Measurements from ENCODE around the gene GALNT9. TPM values are rescaled to one million over a fixed set of nuclear protein-coding genes. Genes with fewer than 3 reads are reported as not detected.

GALNT9 gene
- total RNA-seq, 2 experiments from 2014 or later: not detected

GRCh38 chr12:132343294-132344004, 14.1 kb upstream of the GALNT9 start:
- POLR2A ChIA-PET: no interaction called here
- peaks cover 2% of the 10 kb centered on the region for H3K27me3 Mint-ChIP-seq
- no peak overlapping the region for H3K27ac Mint-ChIP-seq
- no peaks in the 10 kb centered on the region for H3K4me1 Mint-ChIP-seq
- peaks cover 7% of the 10 kb centered on the region for H3K9me3 Mint-ChIP-seq
- no peak for DNase-seq
- CTCF ChIA-PET: no interaction called here
- H3K36me3 Mint-ChIP-seq (ENCODE audit: low read depth): no peaks in the 10 kb centered on the region
- H3K4me3 Mint-ChIP-seq: no peak overlapping the region

DNA sequence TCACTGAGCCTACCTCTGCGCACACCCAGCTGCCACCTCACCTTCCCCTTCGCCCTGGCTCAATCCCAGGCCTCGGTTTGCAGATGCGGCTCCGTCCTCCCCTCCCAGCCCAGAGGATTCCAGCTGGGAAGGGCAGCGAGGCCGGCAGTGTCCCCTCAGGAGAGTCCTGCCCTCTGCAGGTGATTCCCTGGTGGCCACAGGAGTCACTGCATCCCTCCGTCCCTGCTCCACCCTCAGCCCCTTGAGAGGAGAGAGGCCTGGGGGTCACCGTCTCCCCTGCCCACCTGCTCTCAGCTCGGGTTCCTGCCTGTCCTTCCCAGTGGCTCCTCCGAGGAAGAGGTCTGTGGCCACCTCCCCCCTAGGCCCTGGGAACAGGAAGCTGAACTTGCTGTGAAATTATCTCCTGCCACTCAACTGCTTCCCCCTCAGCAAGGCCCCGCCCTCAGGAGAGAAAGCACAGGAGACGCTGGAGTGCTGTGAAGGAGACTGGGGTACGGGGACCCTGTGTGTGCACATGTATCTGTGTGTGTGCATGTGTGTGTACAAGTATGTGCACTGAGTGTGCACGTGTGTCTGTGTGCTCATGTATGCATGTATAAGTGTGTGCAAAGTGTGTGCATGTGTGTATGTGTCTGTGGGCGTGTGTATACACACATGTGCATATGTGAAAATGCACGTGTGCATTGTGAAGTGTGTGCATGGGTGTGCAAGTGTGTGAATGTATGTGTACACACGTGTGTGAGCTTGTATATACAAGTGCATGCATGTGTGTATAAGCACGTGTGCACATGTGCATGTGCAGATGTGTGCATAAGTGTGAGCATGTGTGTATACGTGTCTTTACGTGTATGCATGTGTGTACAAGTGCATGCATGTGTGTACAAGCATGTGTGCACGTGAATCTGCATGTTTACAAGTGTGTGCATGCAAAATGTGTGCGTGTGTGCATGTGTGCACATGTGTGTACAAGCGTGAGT, 13.2 kb upstream of the GALNT9 start:
- Mint-ChIP-seq H3K4me3 (no peak overlapping the region), H3K4me1 (no peaks in the 10 kb centered on the region), H3K36me3 (ENCODE audit: low read depth) (no peaks in the 10 kb centered on the region), H3K27ac (no peak overlapping the region), H3K9me3 (peaks cover 7% of the 10 kb centered on the region), H3K27me3 (peaks cover 2% of the 10 kb centered on the region)
- DNase-seq: no peak
- CTCF ChIA-PET: no interaction called here
- POLR2A ChIA-PET: no interaction called here

DNA sequence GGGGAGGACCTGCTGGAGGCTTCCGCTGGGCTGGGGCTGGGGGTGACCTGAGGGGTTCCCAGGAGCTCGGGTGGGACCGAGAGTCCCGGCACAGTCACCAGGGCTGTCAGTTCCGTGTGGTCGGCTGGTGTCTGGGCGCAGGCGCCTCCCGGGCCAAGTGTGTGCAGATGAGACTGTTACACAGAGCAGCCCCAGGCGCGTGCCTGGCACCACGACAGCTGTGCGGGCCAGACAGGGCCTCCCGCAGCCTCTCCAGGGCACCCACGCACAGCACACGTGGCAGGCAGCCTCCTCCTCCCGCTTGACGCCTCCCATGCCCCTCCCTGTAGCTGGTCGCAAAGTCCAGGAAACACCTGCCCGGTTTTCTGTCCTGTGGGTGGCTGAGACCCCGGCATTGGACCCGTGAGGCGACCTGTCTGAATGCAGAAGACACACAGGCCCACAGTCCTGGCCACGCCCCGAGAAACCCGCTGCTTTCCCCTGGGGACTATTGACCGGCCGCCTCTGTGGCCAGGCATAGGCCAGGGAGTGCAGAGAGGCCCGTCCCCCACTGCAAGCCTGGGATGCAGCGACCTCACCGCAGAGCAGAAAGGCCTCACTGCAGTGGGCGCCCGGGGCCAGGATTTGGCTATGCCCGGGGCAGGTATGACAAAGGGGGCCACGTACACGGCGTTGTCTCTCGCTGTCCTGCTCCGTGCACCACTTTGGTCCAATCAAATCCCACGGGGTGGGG, 12.1 kb upstream of the GALNT9 start:
- no peak for DNase-seq
- peaks cover 7% of the 10 kb centered on the region for H3K9me3 Mint-ChIP-seq
- peaks cover 2% of the 10 kb centered on the region for H3K27me3 Mint-ChIP-seq
- H3K36me3 Mint-ChIP-seq (ENCODE audit: low read depth): no peaks in the 10 kb centered on the region
- CTCF ChIA-PET: no interaction called here
- H3K4me1 Mint-ChIP-seq: no peaks in the 10 kb centered on the region
- H3K27ac Mint-ChIP-seq: no peak overlapping the region
- H3K4me3 Mint-ChIP-seq: no peak overlapping the region
- POLR2A ChIA-PET: no interaction called here

GRCh38 chr12:132340266-132341035, 11.1 kb upstream of the GALNT9 start:
- Mint-ChIP-seq H3K4me1 (no peaks in the 10 kb centered on the region), H3K27ac (no peak overlapping the region), H3K36me3 (ENCODE audit: low read depth) (no peaks in the 10 kb centered on the region), H3K4me3 (no peak overlapping the region), H3K9me3 (peaks cover 9% of the 10 kb centered on the region), H3K27me3 (peaks cover 2% of the 10 kb centered on the region)
- CTCF ChIA-PET: no interaction called here
- POLR2A ChIA-PET: no interaction called here
- DNase-seq: no peak

GRCh38 chr12:132339856-132340255, 10.5 kb upstream of the GALNT9 start:
- Mint-ChIP-seq H3K4me3 (no peak overlapping the region), H3K4me1 (no peaks in the 10 kb centered on the region), H3K27me3 (peaks cover 2% of the 10 kb centered on the region), H3K36me3 (ENCODE audit: low read depth) (no peaks in the 10 kb centered on the region), H3K27ac (no peak overlapping the region), H3K9me3 (peaks cover 15% of the 10 kb centered on the region)
- CTCF ChIA-PET: no interaction called here
- DNase-seq: no peak
- POLR2A ChIA-PET: no interaction called here

DNA sequence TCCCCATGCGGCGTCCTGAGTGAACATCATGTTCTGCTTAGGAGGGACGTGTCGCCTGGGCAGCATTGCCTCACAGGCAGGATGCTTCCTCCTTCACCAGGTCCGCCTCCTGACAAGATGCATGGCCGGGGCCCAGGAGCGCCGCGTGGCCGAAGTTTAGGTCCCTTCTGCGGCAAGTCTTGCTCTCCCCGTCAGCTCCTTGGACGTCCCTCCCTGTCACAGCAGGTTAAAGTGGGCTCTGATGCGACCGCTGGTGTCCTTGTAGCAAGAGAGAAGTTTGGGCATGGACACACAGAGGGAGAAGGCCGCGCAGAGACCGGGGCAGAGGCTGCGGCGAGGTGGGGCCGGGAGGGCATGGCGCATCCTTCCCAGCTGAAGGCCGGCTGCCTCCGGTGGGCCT, 9.4 kb upstream of the GALNT9 start:
- Mint-ChIP-seq H3K36me3 (ENCODE audit: low read depth) (no peaks in the 10 kb centered on the region), H3K4me3 (no peak overlapping the region), H3K27ac (no peak overlapping the region), H3K4me1 (no peaks in the 10 kb centered on the region), H3K27me3 (peaks cover 2% of the 10 kb centered on the region), H3K9me3 (peaks cover 16% of the 10 kb centered on the region)
- ChIA-PET CTCF (no interaction called here), POLR2A (no interaction called here)
- DNase-seq: no peak

DNA sequence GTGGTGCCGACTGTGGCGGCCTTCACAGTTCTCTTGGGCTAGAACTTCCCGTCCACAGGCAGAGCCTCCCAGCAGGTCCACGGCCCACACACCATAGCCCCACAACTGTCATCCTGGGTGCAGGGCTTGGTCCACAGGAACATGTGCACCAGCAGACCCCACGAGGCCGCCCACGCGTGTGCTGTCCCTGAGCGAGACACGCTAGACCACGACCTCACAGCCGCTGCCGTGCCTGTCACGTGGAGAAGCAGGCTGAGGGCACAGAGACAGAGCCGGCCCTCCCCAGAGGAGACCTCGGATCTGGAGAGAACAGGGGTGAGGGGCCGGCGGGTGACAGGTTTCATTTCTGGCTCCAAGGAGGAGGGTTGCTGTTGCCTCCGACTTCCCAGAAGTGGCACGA, 8.9 kb upstream of the GALNT9 start:
- Mint-ChIP-seq H3K4me1 (no peaks in the 10 kb centered on the region), H3K27ac (no peak overlapping the region), H3K36me3 (ENCODE audit: low read depth) (no peaks in the 10 kb centered on the region), H3K4me3 (no peak overlapping the region), H3K27me3 (peaks cover 2% of the 10 kb centered on the region), H3K9me3 (peaks cover 16% of the 10 kb centered on the region)
- ChIA-PET POLR2A (no interaction called here), CTCF (no interaction called here)
- DNase-seq: no peak

DNA sequence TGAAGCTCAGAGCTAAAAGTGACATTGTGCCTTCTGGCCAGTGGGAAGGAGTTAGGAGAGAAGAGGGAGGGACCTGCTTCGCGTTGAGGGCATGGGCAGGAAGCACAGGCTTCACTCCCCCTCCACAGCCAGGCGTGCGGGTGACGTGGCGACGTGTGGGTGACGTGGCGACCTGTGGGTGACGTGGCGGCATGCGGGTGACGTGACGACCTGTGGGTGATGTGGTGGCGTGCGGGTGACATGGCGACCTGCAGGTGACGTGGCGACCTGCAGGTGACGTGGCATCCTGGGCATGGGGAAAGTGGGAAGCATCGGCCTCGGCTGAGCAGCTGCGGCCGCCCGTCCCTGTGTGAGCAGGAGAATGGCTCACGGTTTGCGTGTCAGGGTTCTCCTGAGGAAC, 8.2 kb upstream of the GALNT9 start:
- H3K27me3 Mint-ChIP-seq: no peaks in the 10 kb centered on the region

GRCh38 chr12:132336451-132337413, 7.3 kb upstream of the GALNT9 start:
- no peaks in the 10 kb centered on the region for H3K36me3 Mint-ChIP-seq (ENCODE audit: low read depth)
- no peak for DNase-seq
- no peaks in the 10 kb centered on the region for H3K27me3 Mint-ChIP-seq
- no peaks in the 10 kb centered on the region for H3K4me1 Mint-ChIP-seq
- no peak overlapping the region for H3K27ac Mint-ChIP-seq
- peaks cover 8% of the 10 kb centered on the region for H3K9me3 Mint-ChIP-seq
- ChIA-PET CTCF (no interaction called here), POLR2A (no interaction called here)
- H3K4me3 Mint-ChIP-seq: no peak overlapping the region

More for the DNA sequence above, 8.2 kb upstream of the GALNT9 start:
- POLR2A ChIA-PET: no interaction called here
- Mint-ChIP-seq H3K36me3 (ENCODE audit: low read depth) (no peaks in the 10 kb centered on the region), H3K4me3 (no peak overlapping the region), H3K27ac (no peak overlapping the region), H3K9me3 (peaks cover 8% of the 10 kb centered on the region), H3K4me1 (no peaks in the 10 kb centered on the region)
- CTCF ChIA-PET: no interaction called here
- no peak for DNase-seq

- POLR2A ChIA-PET: no interaction called here
- no peak overlapping the region for H3K27ac Mint-ChIP-seq
- no peak for DNase-seq
- H3K27me3 Mint-ChIP-seq: peaks cover 8% of the 10 kb centered on the region
- CTCF ChIA-PET: no interaction called here
- no peak overlapping the region for H3K4me3 Mint-ChIP-seq
- H3K4me1 Mint-ChIP-seq: no peaks in the 10 kb centered on the region
- H3K9me3 Mint-ChIP-seq: peaks cover 14% of the 10 kb centered on the region
- H3K36me3 Mint-ChIP-seq (ENCODE audit: low read depth): peaks cover 3% of the 10 kb centered on the region
Observed at GRCh38 chr12:132335179-132335756, 5.9 kb upstream of the GALNT9 start.

GRCh38 chr12:132333766-132334165, 4.4 kb upstream of the GALNT9 start:
- Mint-ChIP-seq H3K36me3 (ENCODE audit: low read depth) (peaks cover 3% of the 10 kb centered on the region), H3K4me1 (no peaks in the 10 kb centered on the region), H3K9me3 (peaks cover 14% of the 10 kb centered on the region), H3K4me3 (no peak overlapping the region), H3K27me3 (peaks cover 10% of the 10 kb centered on the region), H3K27ac (no peak overlapping the region)
- ChIA-PET CTCF (no interaction called here), POLR2A (no interaction called here)
- DNase-seq: no peak

DNA sequence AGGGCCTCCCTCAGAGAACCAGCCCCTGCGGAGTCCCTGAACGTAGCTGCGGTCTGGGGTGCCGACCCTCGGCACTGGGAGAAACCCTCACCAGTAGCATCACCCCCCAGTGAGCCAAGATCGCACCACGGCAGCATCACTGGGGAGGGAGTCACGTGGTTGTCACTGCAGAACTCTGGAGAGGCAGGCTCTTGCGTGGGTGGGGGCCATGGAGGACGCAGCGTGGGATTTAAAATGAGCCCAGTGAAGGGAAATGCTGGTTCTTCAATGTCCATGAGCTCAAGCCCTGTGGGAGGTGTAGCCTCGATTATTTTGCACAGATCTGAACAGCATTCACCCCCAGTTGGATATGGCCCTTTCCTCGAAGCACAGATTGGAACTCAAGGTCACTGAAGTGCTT, 3.9 kb upstream of the GALNT9 start:
- H3K9me3 Mint-ChIP-seq: peaks cover 14% of the 10 kb centered on the region
- no peak overlapping the region for H3K4me3 Mint-ChIP-seq
- CTCF ChIA-PET: no interaction called here
- H3K36me3 Mint-ChIP-seq (ENCODE audit: low read depth): peaks cover 3% of the 10 kb centered on the region
- peaks cover 12% of the 10 kb centered on the region for H3K27me3 Mint-ChIP-seq
- POLR2A ChIA-PET: no interaction called here
- H3K27ac Mint-ChIP-seq: no peak overlapping the region
- no peaks in the 10 kb centered on the region for H3K4me1 Mint-ChIP-seq
- DNase-seq: no peak

Data from activated CD4-positive, alpha-beta memory T cell treated with anti-CD3 and anti-CD28 coated beads, Interleukin-2, amount 10 ng/mL, durations not matched to agents 7 days and 5 days (primary cell).